ENCODE results near the gene SERGEF.

Gene SERGEF

GRCh38 chr11:17791144-17791543, 221.7 kb downstream of the SERGEF start:
- H3K4me3 ChIP-seq (ENCODE audit: low read depth, low read length): no peak overlapping the region
- ChIA-PET CTCF (no interaction called here), POLR2A (no interaction called here)
- TF ChIP-seq CTCF (IDR thresholded peaks at IDR 0.05; ENCODE audit: insufficient read depth, low read length, missing control alignments): no peak
- no peak for DNase-seq (ENCODE audit: low read depth, low spot score)

GRCh38 chr11:17790453-17790852, 222.4 kb downstream of the SERGEF start:
- ChIA-PET POLR2A (no interaction called here), CTCF (interaction anchor here (1.0 kb wide), 1 partner anchor 188 kb away, joined by 5 read pairs; no protein-coding TSS in a partner anchor)
- H3K4me3 ChIP-seq (ENCODE audit: low read depth, low read length): no peak overlapping the region
- DNase-seq (ENCODE audit: low read depth, low spot score): no peak
- TF ChIP-seq CTCF (IDR thresholded peaks at IDR 0.05; ENCODE audit: insufficient read depth, low read length, missing control alignments): no peak

GRCh38 chr11:17788084-17788483, 224.8 kb downstream of the SERGEF start:
- no peak for TF ChIP-seq CTCF (IDR thresholded peaks at IDR 0.05; ENCODE audit: insufficient read depth, low read length, missing control alignments)
- no peak overlapping the region for H3K4me3 ChIP-seq (ENCODE audit: low read depth, low read length)
- no peak for DNase-seq (ENCODE audit: low read depth, low spot score)
- ChIA-PET CTCF (no interaction called here), POLR2A (no interaction called here)

- DNase-seq (ENCODE audit: low read depth, low spot score): no peak
- TF ChIP-seq CTCF (IDR thresholded peaks at IDR 0.05; ENCODE audit: insufficient read depth, low read length, missing control alignments): no peak
- ChIA-PET CTCF (interaction anchor here (0.7 to 1.5 kb wide), 4 partner anchors 20 to 192 kb away, joined by 3 to 7 read pairs (median 4); no protein-coding TSS in a partner anchor), POLR2A (no interaction called here)
- no peak overlapping the region for H3K4me3 ChIP-seq (ENCODE audit: low read depth, low read length)
Observed at GRCh38 chr11:17786824-17787525, 225.9 kb downstream of the SERGEF start.

- H3K4me3 ChIP-seq (ENCODE audit: low read depth, low read length): no peak overlapping the region
- no peak for DNase-seq (ENCODE audit: low read depth, low spot score)
- TF ChIP-seq CTCF (IDR thresholded peaks at IDR 0.05; ENCODE audit: insufficient read depth, low read length, missing control alignments): no peak
- ChIA-PET POLR2A (no interaction called here), CTCF (no interaction called here)
Observed at GRCh38 chr11:17783878-17784277, 229.0 kb downstream of the SERGEF start.

GRCh38 chr11:17782603-17783337, 230.1 kb downstream of the SERGEF start:
- no peak for DNase-seq (ENCODE audit: low read depth, low spot score)
- no peak for TF ChIP-seq CTCF (IDR thresholded peaks at IDR 0.05; ENCODE audit: insufficient read depth, low read length, missing control alignments)
- ChIA-PET CTCF (interaction anchor here (0.9 to 1.7 kb wide), 3 partner anchors 14 to 196 kb away, joined by 3 to 6 read pairs (median 3); no protein-coding TSS in a partner anchor), POLR2A (no interaction called here)
- no peak overlapping the region for H3K4me3 ChIP-seq (ENCODE audit: low read depth, low read length)

Data from AG04449 (cell line).